ENCODE results near the gene ADRB2.

ADRB2 gene

GRCh38 chr5:148805326-148806290 is 20.8 kb upstream of the ADRB2 start:
- no peak for FAIRE-seq
- DNase-seq (ENCODE audit: low spot score), result peak; percentile 58

GRCh38 chr5:148806520-148806931 is 19.9 kb upstream of the ADRB2 start:
- no peak for DNase-seq (ENCODE audit: low spot score)
- no peak for FAIRE-seq

GRCh38 chr5:148807851-148808250 is 18.6 kb upstream of the ADRB2 start:
- no peak for FAIRE-seq
- no peak for DNase-seq (ENCODE audit: low spot score)

GRCh38 chr5:148808864-148809642 is 17.4 kb upstream of the ADRB2 start:
- FAIRE-seq (no peak), DNase-seq (ENCODE audit: low spot score) (no peak)

GRCh38 chr5:148809781-148810524 is 16.5 kb upstream of the ADRB2 start:
- no peak for FAIRE-seq

GRCh38 chr5:148810823-148811222 is 15.6 kb upstream of the ADRB2 start:
- DNase-seq (ENCODE audit: low spot score), result no peak
- FAIRE-seq, result no peak

More at GRCh38 chr5:148809781-148810524, 16.5 kb upstream of the ADRB2 start:
- DNase-seq (ENCODE audit: low spot score), result no peak

- FAIRE-seq (no peak), DNase-seq (ENCODE audit: low spot score) (no peak)
Observed at GRCh38 chr5:148811756-148812155, 14.7 kb upstream of the ADRB2 start.

- FAIRE-seq, result no peak
Observed at GRCh38 chr5:148815086-148815485, 11.3 kb upstream of the ADRB2 start.

GRCh38 chr5:148815578-148815977 is 10.8 kb upstream of the ADRB2 start:
- FAIRE-seq (no peak), DNase-seq (ENCODE audit: low spot score) (no peak)

More at GRCh38 chr5:148815086-148815485, 11.3 kb upstream of the ADRB2 start:
- DNase-seq (ENCODE audit: low spot score), result no peak

GRCh38 chr5:148816357-148816756 is 10.1 kb upstream of the ADRB2 start:
- no peak for FAIRE-seq
- no peak for DNase-seq (ENCODE audit: low spot score)

GRCh38 chr5:148816782-148817181 is 9.6 kb upstream of the ADRB2 start:
- no peak for FAIRE-seq
- DNase-seq (ENCODE audit: low spot score), result no peak

GRCh38 chr5:148817606-148818005 is 8.8 kb upstream of the ADRB2 start:
- DNase-seq (ENCODE audit: low spot score) (no peak), FAIRE-seq (no peak)

- DNase-seq (ENCODE audit: low spot score), result no peak
- no peak for FAIRE-seq
Observed at GRCh38 chr5:148820461-148821395, 5.7 kb upstream of the ADRB2 start.

GRCh38 chr5:148823871-148824270 is 2.5 kb upstream of the ADRB2 start:
- no peak for DNase-seq (ENCODE audit: low spot score)
- no peak for FAIRE-seq

GRCh38 chr5:148825716-148826052 is 727 bp upstream of the ADRB2 start:
- FAIRE-seq, result peak; percentile 65
- DNase-seq (ENCODE audit: low spot score), result peak; percentile 37

- FAIRE-seq (no peak), DNase-seq (ENCODE audit: low spot score) (no peak)
Observed at GRCh38 chr5:148826739-148827070, 294 bp downstream of the ADRB2 start.

GRCh38 chr5:148827723-148828122 is 1.3 kb downstream of the ADRB2 start:
- DNase-seq (ENCODE audit: low spot score) (no peak), FAIRE-seq (no peak)

- FAIRE-seq, result no peak
- DNase-seq (ENCODE audit: low spot score), result peak; percentile 38
Observed at GRCh38 chr5:148828511-148829247, 2.3 kb downstream of the ADRB2 start.

GRCh38 chr5:148829248-148829594 is 2.8 kb downstream of the ADRB2 start:
- FAIRE-seq, result no peak
- no peak for DNase-seq (ENCODE audit: low spot score)

GRCh38 chr5:148829734-148830133 is 3.3 kb downstream of the ADRB2 start:
- no peak for FAIRE-seq

More at GRCh38 chr5:148829734-148830133, 3.3 kb downstream of the ADRB2 start:
- DNase-seq (ENCODE audit: low spot score), result no peak
